PC-9 (cell line): ENCODE results near the gene ADAP1.

Source experiments
- EZH2 ChIP-seq: fragments of 200-600 bp; sonication (generic); IDR thresholded peaks from 2 replicates; pipeline ENCODE4 v1.8.0; 2017; ENCODE audit warnings: antibody characterized with exemption, low read depth
- TF ChIP-seq, protein P1 (sequence below): fragments of 200-600 bp; sonication (generic); conservative IDR thresholded peaks from 2 replicates; pipeline ENCODE4 v1.6.1; 2017; ENCODE audit warnings: mixed run types, antibody characterized with exemption, mild to moderate bottlenecking, moderate library complexity

DNA sequence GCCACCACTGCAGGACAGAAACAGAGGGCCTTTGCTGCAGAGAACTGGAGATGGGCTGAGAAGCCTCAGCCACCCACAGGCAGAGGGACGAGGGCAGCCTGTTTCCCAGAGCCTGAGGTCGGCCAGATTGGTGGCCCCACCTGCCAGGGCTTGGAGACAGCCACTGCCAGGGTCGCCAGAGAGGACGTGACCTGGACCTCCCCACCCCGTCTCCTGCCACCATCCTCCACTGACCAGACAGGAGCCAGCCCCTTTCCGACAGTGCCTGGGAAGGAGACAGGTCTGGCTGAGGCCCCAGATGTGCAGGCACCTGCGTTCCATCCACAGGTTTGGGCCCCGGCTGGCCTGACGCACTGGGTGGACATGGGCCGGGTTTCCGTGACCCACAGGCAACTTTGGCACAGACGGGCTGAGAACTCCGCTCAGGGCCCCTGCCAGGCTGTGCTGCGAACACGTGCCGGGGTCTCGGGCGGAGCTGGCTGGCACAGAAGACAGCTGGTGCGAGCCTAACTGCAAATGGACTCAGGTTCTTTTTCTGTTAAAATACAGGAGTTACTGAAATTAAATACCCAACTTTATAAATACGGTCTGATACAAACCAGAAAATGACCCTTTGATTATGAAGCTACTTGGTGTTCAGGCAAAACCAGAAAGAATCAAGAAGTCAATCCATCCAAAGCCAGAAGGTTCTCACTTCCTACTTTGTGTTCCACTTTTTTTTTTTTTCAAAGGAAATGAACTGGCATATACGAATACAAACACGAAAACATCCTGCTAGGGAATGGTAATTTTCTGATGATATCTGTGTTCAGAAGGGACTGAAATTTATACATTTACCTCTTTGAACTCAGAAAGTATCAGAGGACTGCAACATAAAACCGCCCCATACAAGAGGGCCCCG, 14.0 kb upstream of the ADAP1 start:
- TF ChIP-seq, protein P1, sequence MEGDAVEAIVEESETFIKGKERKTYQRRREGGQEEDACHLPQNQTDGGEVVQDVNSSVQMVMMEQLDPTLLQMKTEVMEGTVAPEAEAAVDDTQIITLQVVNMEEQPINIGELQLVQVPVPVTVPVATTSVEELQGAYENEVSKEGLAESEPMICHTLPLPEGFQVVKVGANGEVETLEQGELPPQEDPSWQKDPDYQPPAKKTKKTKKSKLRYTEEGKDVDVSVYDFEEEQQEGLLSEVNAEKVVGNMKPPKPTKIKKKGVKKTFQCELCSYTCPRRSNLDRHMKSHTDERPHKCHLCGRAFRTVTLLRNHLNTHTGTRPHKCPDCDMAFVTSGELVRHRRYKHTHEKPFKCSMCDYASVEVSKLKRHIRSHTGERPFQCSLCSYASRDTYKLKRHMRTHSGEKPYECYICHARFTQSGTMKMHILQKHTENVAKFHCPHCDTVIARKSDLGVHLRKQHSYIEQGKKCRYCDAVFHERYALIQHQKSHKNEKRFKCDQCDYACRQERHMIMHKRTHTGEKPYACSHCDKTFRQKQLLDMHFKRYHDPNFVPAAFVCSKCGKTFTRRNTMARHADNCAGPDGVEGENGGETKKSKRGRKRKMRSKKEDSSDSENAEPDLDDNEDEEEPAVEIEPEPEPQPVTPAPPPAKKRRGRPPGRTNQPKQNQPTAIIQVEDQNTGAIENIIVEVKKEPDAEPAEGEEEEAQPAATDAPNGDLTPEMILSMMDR, result no peak
- TF ChIP-seq EZH2, result no peak
